Psoas muscle (tissue), 8 donors: Measurements from ENCODE around the gene TBX3. TPM values are rescaled to one million over a fixed set of nuclear protein-coding genes. Genes with fewer than 3 reads are reported as not detected.

Experiments
- ATAC-seq, 4 donors: fragments of 200-7000 bp; cut with Tn5 transposase; one replicate each; pipeline ENCODE4 v1.9.1; 2020; ENCODE audit warnings: moderate library complexity in 3 of 4, mild to moderate bottlenecking in 2 of 4
- DNase-seq, 2 donors: peaks; one replicate each; pipeline ENCODE4 v3.0.0-alpha.2; 2020
- H3K27ac ChIP-seq: fragments of 200-600 bp; one replicate; pipeline ENCODE4 v1.8.0; 2022
- H3K27me3 ChIP-seq, 3 donors: fragments of 200-600 bp in 1 of 3; one replicate each; pipeline versions ENCODE4 v1.6.1 to v1.8.0; 2013 to 2022; ENCODE audit warnings: low read length in 2 of 3, mild to moderate bottlenecking in 2 of 3, moderate library complexity in 1 of 3; ENCODE audit not compliant: insufficient read depth in 3 of 3
- H3K36me3 ChIP-seq, 2 donors: fragments of 200-600 bp in 1 of 2; one replicate each; pipeline versions ENCODE4 v1.6.1 to v1.8.0; 2013 to 2022; ENCODE audit warnings: low read depth in 1 of 2, mild to moderate bottlenecking in 1 of 2, moderate library complexity in 1 of 2; ENCODE audit not compliant: insufficient read depth in 1 of 2
- H3K4me1 ChIP-seq: fragments of 200-600 bp; one replicate; pipeline ENCODE4 v1.8.0; 2022
- H3K4me3 ChIP-seq: fragments of 200-600 bp; one replicate; pipeline ENCODE4 v1.8.0; 2022; ENCODE audit warnings: mild to moderate bottlenecking
- H3K9me3 ChIP-seq: fragments of 200-600 bp; one replicate; pipeline ENCODE4 v1.8.0; 2022
- CTCF ChIP-seq: fragments of 200-600 bp; IDR thresholded peaks from one replicate; pipeline ENCODE4 v1.8.0; 2022; ENCODE audit warnings: antibody characterized with exemption
- WGBS, 3 donors: extraction: QIAGEN DNeasy Blood & Tissue Kit; methylation state at CpG; one replicate each; pipeline versions ENCODE4 v1.1.6 to v1.1.7; 2013; 5-methylcytosine and 5-hydroxymethylcytosine counted together
- intact Hi-C, 2 donors: fragments of 100-400 bp; cut with DNase I; formaldehyde crosslinking; loops; one replicate each; pipeline versions ENCODE4 v1.11.0 to v1.14.2; 2022
- polyA plus RNA-seq, 3 donors: library from polyadenylated mRNA; stranded (reverse); fragments of 200-250 nt; gene quantifications; one replicate each; pipeline ENCODE4 v1.2.3, GENCODE V29; 2013
- total RNA-seq, 4 donors: library from RNA; stranded (reverse); fragmentation: NEBNext Ultra II Directional in 2 of 4; extraction: Animal tissue kit (Norgen Biotek cat#: 25700) in 2 of 4; gene quantifications; one replicate each; pipeline versions ENCODE4 v1.2.1 to v1.2.4, GENCODE V29; 2021 to 2023
- donor health status: healthy with polysubstance abuse.
- donor health status: DM: no; HTN: no; CAD: no; lungs with moderate emphysema.
- donor health status: Bipolar disorder and iron deficiency.
- donor health status: healthy.
- donor health status: DM: yes; HTN: yes; CAD: no.
- donor health status: DM: no; HTN: no; CAD: no.
- donor health status: DM: no; HTN: no; CAD: no.
- donor health status: DM: yes; HTN: yes; CAD: no.

The TBX3 gene
- total and polyA plus RNA-seq, 7 donors = 5.0 to 50.8 (median 15.3) TPM

- ATAC-seq = no peak
- intact Hi-C loops = no loop called here
Observed at GRCh38 chr12:114636723-114637480, 47.1 kb downstream of the TBX3 start.

GRCh38 chr12:114631242-114631641, 52.7 kb downstream of the TBX3 start:
- no peaks in the 10 kb centered on the region for H3K36me3 ChIP-seq
- H3K27ac ChIP-seq = no peak overlapping the region
- H3K4me1 ChIP-seq = no peaks in the 10 kb centered on the region
- WGBS, 3 donors = 58 to 59% (median 59%) methylated on average over 7 of the region's 7 CpGs
- no peak overlapping the region for H3K4me3 ChIP-seq
- intact Hi-C loops = no loop called here
- ATAC-seq (no peak), DNase-seq (no peak)
- TF ChIP-seq CTCF = no peak
- no peaks in the 10 kb centered on the region for H3K9me3 ChIP-seq
- H3K27me3 ChIP-seq = no peaks in the 10 kb centered on the region

More at GRCh38 chr12:114636723-114637480, 47.1 kb downstream of the TBX3 start:
- no peaks in the 10 kb centered on the region for H3K4me1 ChIP-seq
- peaks cover 0 to 3% (median 0%) of the 10 kb centered on the region in 3 donors for H3K27me3 ChIP-seq
- H3K4me3 ChIP-seq = no peak overlapping the region
- 51 to 58% (median 55%) methylated on average over 15 of the region's 15 CpGs for WGBS, 3 donors
- no peak overlapping the region for H3K27ac ChIP-seq
- TF ChIP-seq CTCF = no peak
- no peaks in the 10 kb centered on the region for H3K36me3 ChIP-seq
- DNase-seq = no peak
- H3K9me3 ChIP-seq = no peaks in the 10 kb centered on the region

- no peaks in the 10 kb centered on the region for H3K36me3 ChIP-seq
- 48 to 50% (median 48%) methylated on average over 5 of the region's 5 CpGs for WGBS, 3 donors
- no peaks in the 10 kb centered on the region for H3K4me1 ChIP-seq
- H3K4me3 ChIP-seq = no peak overlapping the region
- no peak overlapping the region for H3K27ac ChIP-seq
- H3K9me3 ChIP-seq = no peaks in the 10 kb centered on the region
- DNase-seq (no peak), ATAC-seq (no peak)
- no peaks in the 10 kb centered on the region for H3K27me3 ChIP-seq
- no peak for TF ChIP-seq CTCF
- intact Hi-C loops = no loop called here
Observed at GRCh38 chr12:114628199-114628598, 55.8 kb downstream of the TBX3 start.

- intact Hi-C loops = no loop called here
- DNase-seq = no peak
- Histone ChIP-seq H3K4me3 (no peak overlapping the region), H3K27me3 (no peaks in the 10 kb centered on the region), H3K4me1 (no peaks in the 10 kb centered on the region), H3K9me3 (no peaks in the 10 kb centered on the region), H3K27ac (no peak overlapping the region), H3K36me3 (no peaks in the 10 kb centered on the region)
- TF ChIP-seq CTCF = no peak
- ATAC-seq = no peak
Observed at GRCh38 chr12:114627393-114627792, 56.6 kb downstream of the TBX3 start.

GRCh38 chr12:114625294-114625851, 58.6 kb downstream of the TBX3 start:
- Histone ChIP-seq H3K4me3 (no peak overlapping the region), H3K9me3 (no peaks in the 10 kb centered on the region), H3K4me1 (no peaks in the 10 kb centered on the region), H3K27ac (no peak overlapping the region), H3K27me3 (no peaks in the 10 kb centered on the region), H3K36me3 (no peaks in the 10 kb centered on the region)
- ATAC-seq (no peak), DNase-seq (no peak)
- 40 to 41% (median 40%) methylated on average over 7 of the region's 7 CpGs for WGBS, 3 donors
- peak; percentile 33 for TF ChIP-seq CTCF
- intact Hi-C loops = no loop called here
